Transverse colon (tissue), 3 donors: ENCODE results near the gene CCSER2.

Source experiments
- EP300 ChIP-seq: sonication (generic); formaldehyde crosslinking; IDR thresholded peaks from one replicate; pipeline ENCODE4 v1.6.1; 2017; ENCODE audit warnings: antibody characterized with exemption, low read depth
- POLR2AphosphoS5 ChIP-seq, 3 donors: sonication (generic); formaldehyde crosslinking; IDR thresholded peaks; one replicate each; pipeline ENCODE4 v1.6.1; 2016; ENCODE audit warnings: antibody characterized with exemption in 3 of 3

- no peak for TF ChIP-seq EP300
- TF ChIP-seq POLR2AphosphoS5 (IDR thresholded peaks at IDR 0.05): no peak
Measured at GRCh38 chr10:84562592-84562991, 234.2 kb downstream of the CCSER2 start.
